Left ventricle myocardium inferior (tissue), 1 donor: Measurements from ENCODE around the gene DBP. TPM values are rescaled to one million over a fixed set of nuclear protein-coding genes. Genes with fewer than 3 reads are reported as not detected.

Source experiments
- DNase-seq: peaks from one replicate; pipeline ENCODE4 v3.0.0-alpha.2; 2020
- H3K27ac ChIP-seq: fragments of 200-600 bp; replicated peaks from 2 replicates; pipeline ENCODE4 v1.8.0; 2021
- H3K27me3 ChIP-seq: fragments of 200-600 bp; 2 replicates; pipeline ENCODE4 v1.8.0; 2021; ENCODE audit warnings: low read depth
- H3K36me3 ChIP-seq: fragments of 200-600 bp; 2 replicates; pipeline ENCODE4 v1.8.0; 2021
- H3K4me1 ChIP-seq: fragments of 200-600 bp; 2 replicates; pipeline ENCODE4 v1.8.0; 2021
- H3K4me3 ChIP-seq: fragments of 200-600 bp; 2 replicates; pipeline ENCODE4 v1.8.0; 2021; ENCODE audit warnings: mild to moderate bottlenecking, moderate library complexity
- H3K9me3 ChIP-seq: fragments of 200-600 bp; replicated peaks from 2 replicates; pipeline ENCODE4 v1.8.0; 2021
- CTCF ChIP-seq: fragments of 200-600 bp; IDR thresholded peaks from 2 replicates; pipeline ENCODE4 v1.8.0; 2021; ENCODE audit warnings: antibody characterized with exemption, mild to moderate bottlenecking, borderline replicate concordance
- intact Hi-C: fragments of 100-400 bp; cut with micrococcal nuclease; formaldehyde crosslinking; loops from one replicate; pipeline ENCODE4 v1.11.0; 2022
- total RNA-seq: library from RNA; stranded (reverse); fragmentation: NEBNext Ultra II Directional; extraction: Animal tissue kit (Norgen Biotek cat#: 25700); gene quantifications from one replicate; pipeline ENCODE4 v1.2.1, GENCODE V29; 2021
- donor health status: DM: no; HTN: yes; CAD: no; lungs with severe emphysema.

Gene DBP
- total RNA-seq, 1 donor from 2014 or later = 7.9 TPM

DNA sequence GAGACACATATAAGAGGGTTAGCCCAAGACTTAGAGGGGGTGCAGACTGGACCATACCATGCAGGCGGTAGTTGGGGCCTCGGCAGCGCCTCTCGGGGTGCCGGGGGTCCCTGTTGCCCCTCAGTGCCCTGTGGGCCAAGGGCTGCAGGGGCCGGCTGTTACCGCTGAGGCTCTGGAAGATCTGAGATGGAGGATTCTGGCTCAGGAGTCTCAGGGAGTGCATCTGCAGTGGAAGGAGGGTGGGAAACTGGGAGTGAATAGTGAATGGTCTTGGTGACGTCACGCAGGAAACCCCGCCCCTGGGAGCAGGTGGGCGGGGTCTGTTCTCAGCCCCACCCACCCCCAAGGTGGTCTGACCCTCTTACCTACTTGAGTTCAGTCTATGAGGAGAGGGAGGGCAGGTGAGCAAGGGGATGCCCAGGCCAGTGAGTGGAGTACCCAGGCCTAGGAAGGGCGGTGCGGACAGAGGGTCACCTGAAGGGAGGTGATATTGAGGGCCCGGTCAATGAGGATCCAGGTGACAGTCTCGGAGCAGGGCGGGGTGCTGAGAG lies 1.7 kb upstream of the DBP start:
- no peaks in the 10 kb centered on the region for H3K27me3 ChIP-seq
- no peaks in the 10 kb centered on the region for H3K9me3 ChIP-seq
- H3K4me3 ChIP-seq = peak overlapping the region; percentile 81
- H3K27ac ChIP-seq = peak overlapping the region; percentile 98
- no peak for TF ChIP-seq CTCF
- intact Hi-C loops = no loop called here
- no peak for DNase-seq
- no peaks in the 10 kb centered on the region for H3K36me3 ChIP-seq
- H3K4me1 ChIP-seq = peaks cover 40% of the 10 kb centered on the region

DNA sequence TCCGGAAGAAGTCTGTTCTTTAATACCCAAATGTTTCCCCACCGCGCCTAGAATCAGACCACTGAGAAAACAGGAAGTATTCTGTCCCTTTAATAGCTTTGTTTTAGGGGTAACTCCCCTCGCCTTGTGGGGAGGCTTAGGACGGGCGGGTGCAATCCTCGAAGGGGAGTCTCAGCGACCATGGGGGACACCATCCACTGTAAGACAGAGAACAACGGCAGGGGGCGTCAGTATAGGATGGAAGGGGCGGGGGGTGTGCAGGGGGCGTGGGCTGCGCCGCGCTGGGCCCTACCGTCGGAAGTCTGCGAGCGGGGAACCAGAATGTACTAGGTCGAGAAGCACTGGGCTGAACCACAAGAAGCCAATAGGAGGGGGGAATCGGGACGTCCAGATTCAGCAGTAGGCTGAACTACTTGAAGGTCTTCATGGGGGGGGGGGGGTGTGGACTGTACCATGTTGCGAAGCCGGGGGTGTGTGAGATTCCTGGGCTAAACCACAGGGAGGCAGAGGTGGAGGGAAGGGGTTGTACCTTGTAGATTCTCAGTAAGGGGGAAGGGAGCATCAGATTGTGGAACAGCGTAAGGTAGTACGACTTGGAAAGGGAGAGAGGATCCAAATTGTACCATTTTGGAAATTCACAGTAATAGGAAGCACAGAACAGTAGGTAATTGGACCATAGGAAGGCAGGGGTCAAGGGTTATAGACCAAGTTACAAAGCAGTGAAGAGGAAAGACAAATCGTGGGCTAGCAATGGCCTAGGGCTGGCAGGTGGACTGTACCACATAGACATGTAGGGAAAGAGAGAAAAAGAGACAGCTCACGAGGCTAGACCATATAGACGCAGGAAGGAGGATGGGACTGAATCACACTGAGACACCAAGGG lies 1.0 kb upstream of the DBP start:
- Histone ChIP-seq H3K9me3 (no peaks in the 10 kb centered on the region), H3K27ac (peak overlapping the region; percentile 98), H3K4me3 (peak overlapping the region; percentile 81), H3K4me1 (peaks cover 47% of the 10 kb centered on the region), H3K27me3 (no peaks in the 10 kb centered on the region), H3K36me3 (peaks cover under 1% of the 10 kb centered on the region)
- intact Hi-C loops = no loop called here
- peak; percentile 77 for DNase-seq
- no peak for TF ChIP-seq CTCF

DNA sequence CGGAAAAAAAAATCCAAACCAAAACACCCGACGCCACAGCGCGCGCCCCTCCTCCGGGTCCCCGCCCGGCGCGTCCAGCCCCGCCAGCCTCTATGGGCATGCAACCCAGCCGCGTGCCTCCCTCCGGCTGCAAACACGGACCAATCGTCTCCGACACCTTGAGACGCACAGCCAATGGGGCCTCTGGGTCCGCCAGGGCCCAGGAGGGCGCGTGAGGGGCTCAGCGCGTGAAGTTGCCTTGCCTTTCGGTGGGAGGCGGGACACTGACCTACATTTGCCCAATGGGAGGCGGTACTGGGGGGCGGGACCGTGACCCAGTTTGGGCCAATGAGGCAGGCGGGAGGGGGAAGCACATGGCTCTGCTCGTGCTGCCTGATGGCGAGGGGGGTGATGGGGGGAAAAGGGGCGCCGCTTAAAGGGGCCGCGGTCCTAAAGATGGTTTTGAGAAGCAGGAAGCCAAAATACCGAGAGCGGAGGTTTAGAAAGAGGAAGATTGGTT lies 319 bp upstream of the DBP start:
- no peak for TF ChIP-seq CTCF
- DNase-seq = peak; percentile 100
- Histone ChIP-seq H3K4me1 (peaks cover 54% of the 10 kb centered on the region), H3K9me3 (no peaks in the 10 kb centered on the region), H3K36me3 (peaks cover 7% of the 10 kb centered on the region), H3K4me3 (peak overlapping the region; percentile 81), H3K27me3 (no peaks in the 10 kb centered on the region), H3K27ac (peak overlapping the region; percentile 98)
- intact Hi-C loops = no loop called here

DNA sequence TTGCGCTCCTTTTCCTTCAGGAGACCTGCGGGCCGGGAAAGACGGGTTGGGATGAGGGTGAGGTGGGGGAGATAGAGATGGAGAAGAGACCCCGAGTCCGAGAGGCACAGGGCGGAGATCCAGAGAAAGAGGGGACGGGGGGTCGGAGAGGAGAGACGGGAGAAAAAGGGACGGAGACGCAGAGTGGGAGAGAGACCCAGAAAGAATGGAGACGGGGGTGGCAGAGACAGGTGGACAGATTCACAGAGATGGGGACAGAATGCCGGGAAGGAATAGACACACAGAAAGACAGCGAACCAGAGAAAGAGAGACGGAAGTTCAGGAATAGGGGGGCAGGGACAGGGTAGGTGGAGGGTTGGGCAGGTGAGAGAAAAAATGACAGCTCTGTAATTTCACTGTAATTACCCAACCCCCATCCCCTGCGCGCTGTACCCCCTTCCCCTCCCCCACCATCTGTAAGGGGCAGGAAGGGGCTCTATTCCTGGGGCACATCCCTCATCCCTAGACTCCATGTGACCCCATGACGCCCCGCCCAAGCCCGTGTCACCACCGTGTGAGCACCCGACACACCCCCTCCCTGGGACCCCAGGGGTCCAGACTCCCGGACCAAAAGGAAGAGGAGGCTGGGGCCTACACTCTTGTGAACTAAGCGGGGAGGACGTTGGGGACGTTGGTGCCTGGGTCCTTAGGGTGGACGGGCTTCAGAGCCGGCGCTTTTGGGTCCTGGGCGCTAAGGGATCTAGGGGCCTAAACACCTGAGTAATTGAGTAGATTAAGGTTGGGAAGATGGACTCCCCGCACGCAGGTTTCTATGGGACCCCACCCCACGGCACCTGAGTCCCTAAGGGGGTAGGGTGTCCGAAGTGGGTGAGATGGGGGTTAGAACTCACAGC lies 967 bp downstream of the DBP start:
- TF ChIP-seq CTCF = no peak
- H3K36me3 ChIP-seq = peaks cover 12% of the 10 kb centered on the region
- no peaks in the 10 kb centered on the region for H3K27me3 ChIP-seq
- H3K4me1 ChIP-seq = peaks cover 67% of the 10 kb centered on the region
- no peak for DNase-seq
- H3K4me3 ChIP-seq = peak overlapping the region; percentile 81
- peak overlapping the region; percentile 98 for H3K27ac ChIP-seq
- intact Hi-C loops = no loop called here
- H3K9me3 ChIP-seq = no peaks in the 10 kb centered on the region
